BLaER1 (cell line): ENCODE results near the gene PADI6.
A peak's percentile ranks its signal among the peaks of the same experiment; 100 is the strongest.
"Not testable (repeated sequence)": the region's sequence is repeated elsewhere in the genome, so short reads cannot be mapped to it uniquely, and the experiment has no call there.

Source experiments
- H3K27ac ChIP-seq: shearing (Covaris generic); formaldehyde crosslinking; 2 replicates; pipeline ENCODE4 v1.8.1; 2022
- H3K27me3 ChIP-seq: shearing (Covaris generic); formaldehyde crosslinking; 2 replicates; pipeline ENCODE4 v1.8.1; 2022
- H3K36me3 ChIP-seq: shearing (Covaris generic); formaldehyde crosslinking; 2 replicates; pipeline ENCODE4 v1.8.1; 2022
- H3K4me1 ChIP-seq: shearing (Covaris generic); formaldehyde crosslinking; 2 replicates; pipeline ENCODE4 v1.8.1; 2022
- H3K4me2 ChIP-seq: shearing (Covaris generic); formaldehyde crosslinking; 2 replicates; pipeline ENCODE4 v1.8.1; 2022
- H3K4me3 ChIP-seq: shearing (Covaris generic); formaldehyde crosslinking; 2 replicates; pipeline ENCODE4 v1.8.1; 2022
- H3K9ac ChIP-seq: shearing (Covaris generic); formaldehyde crosslinking; 2 replicates; pipeline ENCODE4 v1.8.1; 2022
- H3K9me3 ChIP-seq: shearing (Covaris generic); formaldehyde crosslinking; 2 replicates; pipeline ENCODE4 v1.8.1; 2022
- H4K20me1 ChIP-seq: shearing (Covaris generic); formaldehyde crosslinking; 2 replicates; pipeline ENCODE4 v1.8.1; 2022
- Cebpa-rat ChIP-seq: shearing (Covaris generic); IDR thresholded peaks from 2 replicates; pipeline ENCODE4 v1.8.1; 2022

PADI6 gene

GRCh38 chr1:17403081-17403480 lies 31.1 kb downstream of the PADI6 start:
- Histone ChIP-seq H3K4me3 (no peak overlapping the region), H3K4me1 (0 out of 2 replicates have a peak, but pooled peaks cover 6% of the 10 kb centered on the region), H3K27ac (no peak overlapping the region), H3K4me2 (no peak overlapping the region), H3K36me3 (peaks cover 26% of the 10 kb centered on the region), H4K20me1 (peaks cover 49% of the 10 kb centered on the region), H3K9me3 (no peaks in the 10 kb centered on the region), H3K27me3 (no peaks in the 10 kb centered on the region), H3K9ac (no peak overlapping the region)
- TF ChIP-seq Cebpa-rat = no peak

- Histone ChIP-seq H4K20me1 (peaks cover 60% of the 10 kb centered on the region), H3K4me2 (no peak overlapping the region), H3K9me3 (no peaks in the 10 kb centered on the region), H3K4me1 (0 out of 2 replicates have a peak, but pooled peaks cover 6% of the 10 kb centered on the region), H3K36me3 (peaks cover 37% of the 10 kb centered on the region), H3K4me3 (no peak overlapping the region), H3K9ac (no peak overlapping the region), H3K27me3 (no peaks in the 10 kb centered on the region), H3K27ac (no peak overlapping the region)
- no peak for TF ChIP-seq Cebpa-rat
Observed at GRCh38 chr1:17404034-17404684, 32.2 kb downstream of the PADI6 start.

DNA sequence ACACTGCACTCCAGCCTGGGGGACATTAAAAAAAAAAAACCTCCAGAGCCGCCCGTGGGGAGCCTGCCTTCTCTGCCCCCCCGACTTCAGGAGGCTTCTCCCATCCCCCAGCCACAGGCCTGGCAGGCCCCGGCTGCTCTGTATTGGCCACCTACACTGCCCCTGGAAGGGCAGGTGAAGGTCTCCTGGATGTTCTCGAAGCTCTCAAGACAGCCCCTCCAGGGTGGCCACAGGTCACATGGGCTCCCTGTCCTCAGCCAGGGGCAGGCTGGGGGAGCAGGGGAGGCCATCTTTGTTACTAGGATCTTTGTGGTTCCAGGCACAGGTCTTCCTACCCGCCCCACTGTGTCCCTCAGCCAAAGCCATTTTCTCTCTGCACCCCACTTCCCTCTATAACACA lies 32.8 kb downstream of the PADI6 start:
- Histone ChIP-seq H3K4me2 (no peak overlapping the region), H3K9me3 (no peaks in the 10 kb centered on the region), H3K9ac (no peak overlapping the region), H3K4me3 (no peak overlapping the region), H3K27me3 (no peaks in the 10 kb centered on the region), H4K20me1 (peaks cover 67% of the 10 kb centered on the region), H3K27ac (no peak overlapping the region), H3K36me3 (peaks cover 44% of the 10 kb centered on the region), H3K4me1 (0 out of 2 replicates have a peak, but pooled peaks cover 6% of the 10 kb centered on the region)
- no peak for TF ChIP-seq Cebpa-rat

DNA sequence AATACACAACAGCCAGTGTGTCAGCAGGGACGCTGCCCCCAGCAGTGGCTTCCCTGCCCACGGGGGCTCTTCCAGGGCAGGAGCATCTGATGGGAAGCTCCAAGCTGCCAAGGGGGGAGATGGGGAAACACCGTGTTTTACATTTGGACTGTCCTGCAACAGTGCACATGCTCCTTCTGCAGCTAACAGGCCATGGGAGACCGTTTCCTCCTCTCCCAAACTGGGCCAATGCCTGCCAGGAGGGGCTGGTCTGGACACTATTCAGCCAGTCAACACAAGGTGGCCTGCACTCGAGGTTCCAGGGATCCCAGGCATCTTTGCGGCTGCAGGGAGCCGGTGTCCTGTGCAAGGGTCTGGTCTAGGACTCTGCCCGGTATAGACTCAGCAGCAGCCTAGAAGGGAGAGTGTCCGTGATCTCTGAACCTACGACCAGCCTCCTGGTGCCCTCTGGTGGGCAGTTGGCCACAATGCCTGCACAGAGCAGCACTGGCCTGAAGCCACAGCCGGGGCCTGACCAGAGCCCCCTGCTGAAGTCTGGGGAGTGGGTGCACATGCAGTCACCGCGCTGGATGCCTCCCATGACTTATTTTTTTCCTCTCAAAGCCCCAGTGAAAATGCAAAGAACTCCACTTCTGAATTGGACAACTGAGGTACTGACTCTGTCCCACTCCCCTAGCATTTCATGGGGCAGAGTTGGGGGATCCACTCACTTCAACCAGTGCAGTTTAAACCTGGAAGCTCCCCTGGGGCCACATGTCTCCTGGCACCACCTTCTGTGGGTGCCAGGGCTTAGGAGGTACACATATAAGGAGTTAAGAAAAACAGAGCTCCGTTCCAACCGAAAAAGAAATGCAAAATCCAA lies 34.1 kb downstream of the PADI6 start:
- H3K27ac ChIP-seq = no peak overlapping the region
- no peak overlapping the region for H3K9ac ChIP-seq
- no peak for TF ChIP-seq Cebpa-rat
- 0 out of 2 replicates have a peak, but pooled peaks cover 6% of the 10 kb centered on the region for H3K4me1 ChIP-seq
- no peak overlapping the region for H3K4me3 ChIP-seq
- H4K20me1 ChIP-seq = peaks cover 80% of the 10 kb centered on the region
- H3K9me3 ChIP-seq = no peaks in the 10 kb centered on the region
- H3K27me3 ChIP-seq = no peaks in the 10 kb centered on the region
- H3K36me3 ChIP-seq = peaks cover 57% of the 10 kb centered on the region
- no peak overlapping the region for H3K4me2 ChIP-seq

DNA sequence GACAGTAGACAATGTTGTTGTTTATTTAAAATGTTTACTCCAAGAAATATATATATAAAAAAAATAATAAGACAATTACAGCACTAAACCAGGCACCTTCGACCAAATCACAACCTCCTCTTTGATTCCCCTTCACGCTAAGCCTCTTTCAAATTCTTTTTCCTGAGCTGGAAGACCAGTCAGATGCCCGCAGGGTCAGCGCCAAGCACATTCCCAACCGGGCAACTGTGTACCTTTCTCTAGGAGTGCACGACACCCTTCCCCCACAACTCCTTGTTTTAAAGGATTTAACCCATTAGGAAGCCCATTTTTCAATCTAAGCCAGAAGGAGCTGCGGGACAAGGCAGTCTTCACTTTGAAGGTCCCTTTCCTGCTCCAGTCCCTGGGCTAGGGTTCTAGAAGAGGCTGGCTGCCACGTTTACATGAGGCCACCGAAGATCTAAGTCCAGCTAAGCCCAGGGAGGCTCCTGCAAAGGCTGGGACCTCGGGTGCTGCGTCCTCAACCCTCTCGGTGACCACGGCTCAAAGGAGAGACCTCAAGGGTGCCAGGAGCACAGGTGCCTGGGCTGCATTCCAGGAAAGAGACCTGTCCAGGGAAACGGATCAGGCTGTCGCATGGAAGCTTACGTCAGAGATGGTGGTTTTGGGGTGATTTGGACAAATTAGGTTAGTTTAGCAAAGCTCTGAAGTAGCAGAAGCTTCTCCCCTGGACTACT lies 34.9 kb downstream of the PADI6 start:
- H3K27ac ChIP-seq, H3K9me3 ChIP-seq, H3K9ac ChIP-seq, H3K4me2 ChIP-seq, H3K4me1 ChIP-seq, H3K4me3 ChIP-seq, H3K27me3 ChIP-seq: not testable (repeated sequence)
- peaks cover 65% of the 10 kb centered on the region for H3K36me3 ChIP-seq
- peaks cover 86% of the 10 kb centered on the region for H4K20me1 ChIP-seq

DNA sequence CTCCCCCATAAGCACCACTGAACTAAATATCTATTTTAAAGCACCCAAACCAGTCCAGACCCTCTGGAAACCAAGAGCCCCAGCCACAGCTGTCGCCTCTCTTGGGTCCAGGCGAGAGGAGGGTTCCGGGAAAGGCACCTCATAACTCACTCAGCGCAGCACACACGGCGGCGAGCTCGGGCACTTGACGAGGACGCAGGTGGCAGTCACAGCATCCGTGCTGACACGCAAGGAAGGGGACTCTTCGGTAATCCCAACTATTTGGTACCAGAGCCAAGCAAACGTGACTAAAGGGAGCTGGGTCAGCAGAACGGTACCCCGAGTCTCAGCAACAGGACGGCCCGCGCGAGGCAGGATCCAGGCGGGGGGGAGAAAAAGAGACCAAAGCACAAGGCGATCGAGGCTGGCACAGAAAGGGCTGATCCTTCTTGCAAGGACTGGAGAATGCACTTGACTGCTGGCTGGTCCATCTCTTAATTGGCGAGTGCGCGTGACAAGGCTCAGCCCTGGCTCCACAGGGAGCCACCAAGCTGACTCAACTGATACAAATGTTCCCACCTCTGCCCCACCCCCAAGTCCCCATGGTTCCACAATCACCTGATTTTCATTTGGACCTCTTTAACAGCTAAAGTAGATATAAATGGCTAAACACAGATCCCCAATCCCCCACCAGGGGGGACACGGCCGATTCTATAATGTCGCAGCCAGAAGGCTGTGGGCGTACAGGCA lies 36.0 kb downstream of the PADI6 start:
- not testable (repeated sequence) for H3K27ac ChIP-seq

GRCh38 chr1:17409391-17409811 lies 37.4 kb downstream of the PADI6 start:
- no peak for TF ChIP-seq Cebpa-rat
- no peaks in the 10 kb centered on the region for H3K9me3 ChIP-seq
- H3K4me2 ChIP-seq = no peak overlapping the region
- H4K20me1 ChIP-seq = peaks cover 100% of the 10 kb centered on the region
- H3K4me1 ChIP-seq = 0 out of 2 replicates have a peak, but pooled peaks cover 1% of the 10 kb centered on the region
- H3K27ac ChIP-seq = no peak overlapping the region
- no peak overlapping the region for H3K9ac ChIP-seq
- H3K4me3 ChIP-seq = no peak overlapping the region
- H3K36me3 ChIP-seq = peaks cover 89% of the 10 kb centered on the region
- H3K27me3 ChIP-seq = no peaks in the 10 kb centered on the region

More for the DNA sequence above, 36.0 kb downstream of the PADI6 start:
- H3K4me1 ChIP-seq, H3K9ac ChIP-seq, H3K4me3 ChIP-seq, H3K27me3 ChIP-seq, H3K4me2 ChIP-seq, H3K9me3 ChIP-seq: not testable (repeated sequence)
- Histone ChIP-seq H4K20me1 (peaks cover 90% of the 10 kb centered on the region), H3K36me3 (peaks cover 75% of the 10 kb centered on the region)

DNA sequence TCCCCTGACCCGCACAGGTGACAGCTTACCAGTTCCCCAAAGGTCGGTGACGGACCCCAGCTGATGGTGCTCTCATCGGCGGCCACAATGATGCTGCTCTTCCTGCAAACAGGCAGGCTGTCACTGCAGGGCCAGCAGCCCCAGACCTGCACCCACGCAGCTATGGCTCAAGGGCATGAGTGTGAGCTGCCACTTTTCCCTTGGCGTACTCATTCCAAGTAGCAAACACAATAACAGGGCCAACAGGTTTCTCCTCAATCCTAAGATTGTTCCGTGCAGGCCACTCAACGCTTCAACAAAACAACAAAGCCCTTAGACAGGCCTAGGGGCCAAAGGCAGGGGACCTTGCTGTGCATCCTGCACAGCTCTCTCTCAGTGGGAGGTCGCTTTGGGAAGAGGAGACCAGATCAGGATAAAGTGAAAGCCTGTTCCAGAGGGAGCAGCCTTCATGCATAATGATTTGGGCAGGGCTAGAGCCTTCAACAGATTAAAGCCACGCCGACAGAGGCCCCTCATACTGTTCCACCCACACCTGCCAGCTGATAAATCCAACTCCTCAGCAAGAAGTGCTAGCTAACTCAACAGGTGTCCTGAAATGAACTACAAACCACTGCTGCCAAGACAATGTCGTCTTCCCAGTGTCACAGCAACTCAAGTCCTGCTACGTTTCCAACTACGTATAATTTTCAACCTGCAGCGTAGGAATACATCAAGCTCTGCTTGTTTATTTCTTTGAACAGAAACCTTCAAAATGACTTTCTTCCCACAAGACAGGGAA lies 40.3 kb downstream of the PADI6 start:
- no peak overlapping the region for H3K27ac ChIP-seq
- TF ChIP-seq Cebpa-rat = no peak
- no peak overlapping the region for H3K9ac ChIP-seq
- peaks cover 96% of the 10 kb centered on the region for H4K20me1 ChIP-seq
- H3K4me2 ChIP-seq = no peak overlapping the region
- H3K4me1 ChIP-seq = no peaks in the 10 kb centered on the region
- no peaks in the 10 kb centered on the region for H3K9me3 ChIP-seq
- peaks cover 99% of the 10 kb centered on the region for H3K36me3 ChIP-seq
- no peaks in the 10 kb centered on the region for H3K27me3 ChIP-seq
- H3K4me3 ChIP-seq = no peak overlapping the region

DNA sequence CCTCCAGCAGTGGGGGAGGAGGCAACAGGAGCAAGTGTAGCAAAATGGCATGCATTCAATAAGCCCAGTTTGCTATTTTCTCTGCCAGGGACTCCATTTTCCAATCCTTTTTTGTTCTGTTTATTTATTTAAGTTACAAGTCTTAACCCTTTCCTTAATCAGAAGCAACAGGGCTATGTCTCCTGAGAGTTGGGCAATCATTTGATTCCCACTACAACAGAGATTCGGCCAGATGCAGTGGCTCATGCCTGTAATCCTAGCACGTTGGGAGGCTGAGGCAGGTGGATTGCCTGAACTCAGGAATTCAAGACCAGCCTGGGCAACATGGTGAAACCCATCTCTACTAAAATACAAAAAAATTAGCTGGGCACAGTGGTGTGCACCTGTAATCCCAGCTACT lies 42.0 kb downstream of the PADI6 start:
- Histone ChIP-seq H3K4me3 (no peak overlapping the region), H3K4me1 (no peaks in the 10 kb centered on the region), H3K27me3 (no peaks in the 10 kb centered on the region), H3K9ac (peak overlapping the region; percentile 24; the same call in 1 of the 2 replicates), H3K9me3 (no peaks in the 10 kb centered on the region), H3K27ac (no peak overlapping the region), H3K4me2 (no peak overlapping the region), H4K20me1 (peaks cover 96% of the 10 kb centered on the region), H3K36me3 (peaks cover 99% of the 10 kb centered on the region)
- TF ChIP-seq Cebpa-rat = no peak
